BJ (cell line): Measurements from ENCODE around the gene DRAP1. TPM values are rescaled to one million over a fixed set of nuclear protein-coding genes. Genes with fewer than 3 reads are reported as not detected.

ENCODE experiments used
- CTCF ChIA-PET: fragments of 350-600 bp; formaldehyde crosslinking; extraction: SDS; loops from one replicate; lab custom pipeline; 2021; ENCODE audit warnings: antibody characterized with exemption, inconsistent platforms; lab: Yijun Ruan, JAX
- POLR2A ChIA-PET: fragments of 300-600 bp; sonication (Branson Sonifier 250); formaldehyde crosslinking; extraction: SDS; loops from one replicate; lab custom pipeline; 2021; ENCODE audit warnings: antibody characterized with exemption; lab: Charles Lee
- DNase-seq: peaks from one replicate; pipeline ENCODE4 v3.0.0-alpha.2; 2011; ENCODE audit warnings: low read depth
- H3K27me3 ChIP-seq: 2 replicates; pipeline ENCODE4 v1.6.0; 2011; ENCODE audit warnings: low read length; ENCODE audit not compliant: control insufficient read depth, insufficient read depth
- H3K36me3 ChIP-seq: 2 replicates; pipeline ENCODE4 v1.5.1; 2011; ENCODE audit warnings: low read length; ENCODE audit not compliant: control insufficient read depth, insufficient read depth
- H3K4me3 ChIP-seq: 2 replicates; pipeline ENCODE4 v1.5.1; 2011; ENCODE audit warnings: low read depth, mild to moderate bottlenecking, control low read depth, low read length
- CTCF ChIP-seq: IDR thresholded peaks from 2 replicates; pipeline ENCODE4 v1.5.1; 2011; ENCODE audit warnings: low read depth, mild to moderate bottlenecking, control low read depth, inconsistent platforms, low read length, moderate library complexity; ENCODE audit not compliant: insufficient read depth
- polyA plus RNA-seq: library from polyadenylated mRNA; depleted of rRNA; stranded (reverse); fragments of >200 nt; gene quantifications from 2 replicates; pipeline ENCODE4 v1.2.3, GENCODE V29; 2011; rRNA removed

The DRAP1 gene
- polyA plus RNA-seq, 1 experiment = 137 TPM

- H3K4me3 ChIP-seq = no peak overlapping the region
- peaks cover 43% of the 10 kb centered on the region for H3K36me3 ChIP-seq
- no peak for DNase-seq
- CTCF ChIA-PET = no interaction called here
- POLR2A ChIA-PET = no interaction called here
- no peaks in the 10 kb centered on the region for H3K27me3 ChIP-seq
- no peak for TF ChIP-seq CTCF
These were observed 48.2 kb downstream of the DRAP1 start for GRCh38 chr11:65967329-65967934.

GRCh38 chr11:65968600-65969482 lies 49.6 kb downstream of the DRAP1 start:
- H3K27me3 ChIP-seq = no peaks in the 10 kb centered on the region
- H3K36me3 ChIP-seq = peaks cover 46% of the 10 kb centered on the region
- POLR2A ChIA-PET = no interaction called here
- TF ChIP-seq CTCF = no peak
- CTCF ChIA-PET = interaction anchor here (0.6 kb wide), 1 partner anchor 420 kb away, joined by 3 read pairs; no protein-coding TSS in a partner anchor
- H3K4me3 ChIP-seq = no peak overlapping the region
- DNase-seq = no peak

Other genes starting within 250 kb of the DRAP1 start
- 31.4 and 50.9 TPM in 2 replicates for gene KAT5, start 207.2 kb upstream of the DRAP1 start, polyA plus RNA-seq
- gene RNASEH2C, start 198.6 kb upstream of the DRAP1 start, polyA plus RNA-seq = 28.0 and 33.9 TPM in 2 replicates
- gene AP5B1, start 138.4 kb upstream of the DRAP1 start, polyA plus RNA-seq = 4.6 and 7.5 TPM in 2 replicates
- not detected in 2 replicates for gene OVOL1, start 132.4 kb upstream of the DRAP1 start, polyA plus RNA-seq
- 0.13 and 0.22 TPM in 2 replicates for gene SNX32, start 85.5 kb upstream of the DRAP1 start, polyA plus RNA-seq
- gene CFL1, start 61.2 kb upstream of the DRAP1 start, polyA plus RNA-seq = 1,912 and 2,736 TPM in 2 replicates
- 31.1 and 63.8 TPM in 2 replicates for gene MUS81, start 59.0 kb upstream of the DRAP1 start, polyA plus RNA-seq
- gene EFEMP2, start 46.6 kb upstream of the DRAP1 start, polyA plus RNA-seq = 258 and 497 TPM in 2 replicates
- gene CTSW, start 39.6 kb upstream of the DRAP1 start, polyA plus RNA-seq = 0.15 and 0.21 TPM in 2 replicates
- 136 and 199 TPM in 2 replicates for gene FIBP, start 31.0 kb upstream of the DRAP1 start, polyA plus RNA-seq
- gene CCDC85B, start 28.8 kb upstream of the DRAP1 start, polyA plus RNA-seq = 23.7 and 33.4 TPM in 2 replicates
- gene FOSL1, start 19.0 kb upstream of the DRAP1 start, polyA plus RNA-seq = 8.2 and 10.3 TPM in 2 replicates
- 49.8 and 81.9 TPM in 2 replicates for gene C11orf68, start 364 bp upstream of the DRAP1 start, polyA plus RNA-seq
- not detected in 2 replicates for gene TSGA10IP, start 26.1 kb downstream of the DRAP1 start, polyA plus RNA-seq
- 12.0 and 13.2 TPM in 2 replicates for gene SART1, start 42.3 kb downstream of the DRAP1 start, polyA plus RNA-seq
- 24.0 and 27.7 TPM in 2 replicates for gene EIF1AD, start 82.7 kb downstream of the DRAP1 start, polyA plus RNA-seq
- gene BANF1, start 83.1 kb downstream of the DRAP1 start, polyA plus RNA-seq = 210 and 223 TPM in 2 replicates
- 4.8 and 5.9 TPM in 2 replicates for gene CST6, start 92.6 kb downstream of the DRAP1 start, polyA plus RNA-seq
- 0.56 and 0.69 TPM in 2 replicates for gene CATSPER1, start 107.1 kb downstream of the DRAP1 start, polyA plus RNA-seq
- gene GAL3ST3, start 129.7 kb downstream of the DRAP1 start, polyA plus RNA-seq = not detected in 2 replicates
- gene SF3B2, start 132.9 kb downstream of the DRAP1 start, polyA plus RNA-seq = 70.3 and 82.7 TPM in 2 replicates
- 34.3 and 35.8 TPM in 2 replicates for gene PACS1, start 150.8 kb downstream of the DRAP1 start, polyA plus RNA-seq